HG03460 (cell line): ENCODE results near the gene GTPBP1.

Experiments
- ATAC-seq: cut with Tn5 transposase; IDR thresholded peaks from one replicate; pipeline ENCODE4 v1.9.1; 2021; ENCODE audit not compliant: unreplicated experiment

Gene GTPBP1

DNA sequence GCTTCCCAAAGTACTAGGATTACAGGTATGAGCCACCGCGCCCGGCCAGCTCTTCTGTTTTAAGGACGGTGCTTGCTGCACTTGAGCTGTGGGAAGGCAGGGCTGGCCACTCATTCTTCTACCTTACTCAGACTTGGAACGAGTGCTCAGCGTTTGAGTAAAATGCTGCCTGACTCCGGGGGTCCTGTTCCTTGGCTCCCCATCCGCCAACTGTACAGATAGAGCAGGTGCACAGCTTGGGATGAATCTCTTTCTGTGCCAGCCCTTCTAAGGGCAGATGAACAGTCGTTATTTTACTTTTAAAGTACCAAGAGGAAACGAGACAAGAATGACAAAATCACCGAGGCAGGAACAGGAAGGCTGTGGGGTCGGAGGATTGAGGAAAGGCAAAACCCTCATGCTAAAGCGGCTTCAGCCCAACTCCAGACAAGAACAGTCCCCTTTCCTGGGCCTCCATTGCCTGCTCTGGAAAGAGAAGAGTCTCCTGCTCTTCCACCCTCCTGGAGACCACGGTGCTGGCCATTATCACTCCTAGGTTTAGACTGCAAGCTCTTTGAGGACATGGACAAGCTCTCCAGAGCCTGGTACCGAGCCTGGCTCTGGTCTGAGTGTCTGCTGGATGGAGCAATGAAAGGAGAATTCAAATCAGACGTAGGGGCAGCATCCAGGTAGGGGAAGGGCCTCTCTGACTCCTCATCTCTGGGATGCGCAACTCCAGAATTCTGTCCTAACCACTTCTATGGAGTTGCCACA lies 51.1 kb downstream of the GTPBP1 start:
- ATAC-seq = no peak

DNA sequence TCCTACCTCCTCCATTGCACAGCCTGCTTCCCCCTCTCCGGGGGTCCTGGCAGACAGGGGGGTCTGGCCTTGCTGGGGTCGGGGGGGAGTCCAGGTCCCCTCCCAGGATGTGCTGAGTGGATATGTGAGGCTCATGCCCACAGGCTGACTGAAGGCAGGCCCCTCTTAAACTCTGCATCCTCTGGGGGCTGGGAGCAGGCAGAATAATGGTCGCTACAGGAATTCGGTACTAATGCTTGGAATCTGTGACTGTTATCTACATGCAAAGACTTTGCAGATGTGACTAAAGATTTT lies 51.7 kb downstream of the GTPBP1 start:
- no peak for ATAC-seq

DNA sequence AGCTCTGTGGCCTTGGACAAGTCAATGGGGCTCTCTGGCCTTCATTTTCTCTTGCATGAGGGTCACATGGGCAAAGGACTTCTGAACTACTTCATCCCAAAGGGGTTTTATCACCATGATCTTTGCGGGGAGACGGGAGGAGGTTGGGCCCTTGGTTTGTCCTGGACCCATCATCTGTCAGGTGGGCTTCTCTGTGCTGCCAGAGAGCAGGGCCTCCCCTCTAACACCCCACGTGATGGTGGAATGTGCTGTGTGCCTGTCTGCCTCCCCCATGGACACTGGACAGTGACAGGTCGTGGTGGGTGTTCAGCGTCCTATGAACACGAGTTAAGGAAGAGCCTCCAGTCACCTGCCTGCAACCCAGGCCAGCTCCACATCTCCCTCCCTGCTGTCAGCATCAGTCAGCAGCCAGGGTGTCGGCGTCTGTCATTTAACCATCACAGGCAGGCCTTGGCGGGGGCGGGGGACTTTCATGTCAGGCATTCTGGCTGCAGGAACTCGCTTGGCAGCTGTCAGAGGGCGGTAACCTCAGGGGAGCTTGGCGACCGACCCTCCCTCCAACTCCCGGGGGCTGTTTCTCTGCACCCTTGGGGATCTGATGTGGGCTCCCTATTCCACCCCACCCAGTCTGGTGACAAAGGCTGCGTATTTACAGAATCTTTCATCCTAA lies 52.7 kb downstream of the GTPBP1 start:
- no peak for ATAC-seq

DNA sequence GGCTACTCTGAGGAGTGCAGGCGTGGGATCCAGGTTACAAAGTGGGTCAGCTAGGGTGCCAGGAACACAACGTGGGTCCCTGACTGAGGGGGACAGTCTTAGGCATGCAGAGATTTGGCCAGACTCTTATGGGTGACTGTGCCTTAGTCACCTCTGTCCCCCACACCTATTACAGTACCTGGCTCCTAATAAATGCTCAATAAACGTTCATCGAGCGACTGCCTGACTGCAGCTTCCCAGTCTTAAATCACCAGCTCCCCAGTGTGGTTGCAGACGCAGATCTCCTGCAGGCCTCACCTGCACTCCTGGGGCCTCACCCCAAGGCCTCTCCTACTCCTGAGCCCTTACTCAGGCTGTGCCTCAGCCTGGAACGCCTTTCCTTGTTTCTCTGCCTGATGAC lies 53.3 kb downstream of the GTPBP1 start:
- no peak for ATAC-seq

DNA sequence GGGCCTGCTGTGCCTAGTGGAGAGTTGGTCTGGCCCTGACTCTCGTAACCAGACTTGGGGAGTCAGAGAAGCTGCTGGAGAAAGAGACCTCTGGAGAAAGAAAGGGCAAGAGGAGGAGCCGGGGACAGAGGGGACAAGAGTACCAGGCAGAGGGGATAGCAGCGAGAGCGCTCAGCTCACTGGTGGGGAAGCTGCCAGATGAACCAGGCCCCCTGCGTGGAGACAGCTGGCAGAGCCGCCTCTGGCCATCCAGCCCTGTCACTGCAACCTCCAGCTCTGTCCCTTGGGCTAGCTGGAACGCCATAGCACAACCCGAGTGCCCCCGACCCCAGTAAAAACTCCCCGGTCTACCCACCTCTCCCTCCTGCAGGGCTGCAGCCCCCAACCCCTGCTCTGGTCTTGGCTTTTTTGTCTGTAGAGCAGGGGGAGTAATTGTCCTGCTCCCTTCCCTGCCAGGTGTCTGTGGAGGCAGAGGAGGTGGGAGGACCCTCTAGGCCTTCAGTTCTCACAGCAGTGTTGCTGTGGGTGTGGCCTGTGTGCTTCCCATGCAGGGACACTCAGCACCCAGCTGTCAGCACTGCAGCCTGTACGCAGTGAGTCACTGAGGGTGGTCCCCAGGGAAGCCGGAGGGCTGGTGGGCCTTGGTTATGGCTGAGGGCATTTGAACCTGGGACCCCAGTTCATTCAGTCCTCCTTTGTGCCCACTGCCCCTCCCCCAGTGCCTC lies 54.9 kb downstream of the GTPBP1 start:
- ATAC-seq = no peak

DNA sequence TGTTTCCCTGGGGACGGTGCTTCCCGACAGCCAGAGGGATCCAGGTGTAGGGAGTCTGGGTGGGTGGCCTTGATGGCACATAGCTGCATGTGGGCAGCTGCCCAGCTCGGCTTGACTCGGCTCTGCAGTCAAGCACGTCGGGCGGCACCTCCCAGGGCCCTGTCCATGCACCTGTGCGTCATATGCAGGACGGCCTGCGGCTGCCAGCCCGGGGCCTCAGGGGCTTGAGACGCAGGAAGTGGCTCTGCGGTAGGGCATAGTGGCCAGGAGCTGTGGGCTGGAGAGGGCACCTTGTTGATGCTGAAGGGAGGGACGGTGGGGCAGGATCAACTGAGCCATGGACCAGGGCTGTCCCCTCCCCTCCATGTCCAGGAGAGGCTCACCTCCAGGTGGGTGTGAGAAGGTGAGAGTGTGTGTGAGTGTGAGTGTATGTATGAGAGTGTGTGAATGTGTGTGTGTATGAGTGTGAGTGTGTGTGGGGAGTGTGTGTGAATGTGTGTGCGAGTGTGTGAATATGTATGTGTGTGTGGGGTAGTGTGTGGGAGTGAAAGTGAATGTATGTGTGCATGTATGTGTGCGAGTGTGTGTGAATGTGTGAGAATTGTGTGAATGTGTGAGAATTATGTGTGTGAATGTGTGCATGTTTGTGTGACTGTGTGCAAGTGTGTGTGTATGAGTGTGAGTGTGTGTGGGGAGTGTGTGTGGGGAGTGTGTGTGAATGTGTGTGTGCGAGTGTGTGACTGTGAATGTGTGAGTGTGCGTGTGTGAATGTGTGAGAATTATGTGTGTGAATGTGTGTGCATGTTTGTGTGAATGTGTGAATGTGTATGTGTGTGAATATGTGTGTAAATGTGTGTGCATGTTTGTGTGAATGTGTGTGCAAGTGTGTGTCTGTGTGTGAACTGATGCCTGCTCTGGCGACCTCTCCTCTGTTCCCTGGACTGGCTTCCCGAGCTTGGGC lies 55.7 kb downstream of the GTPBP1 start:
- no peak for ATAC-seq

DNA sequence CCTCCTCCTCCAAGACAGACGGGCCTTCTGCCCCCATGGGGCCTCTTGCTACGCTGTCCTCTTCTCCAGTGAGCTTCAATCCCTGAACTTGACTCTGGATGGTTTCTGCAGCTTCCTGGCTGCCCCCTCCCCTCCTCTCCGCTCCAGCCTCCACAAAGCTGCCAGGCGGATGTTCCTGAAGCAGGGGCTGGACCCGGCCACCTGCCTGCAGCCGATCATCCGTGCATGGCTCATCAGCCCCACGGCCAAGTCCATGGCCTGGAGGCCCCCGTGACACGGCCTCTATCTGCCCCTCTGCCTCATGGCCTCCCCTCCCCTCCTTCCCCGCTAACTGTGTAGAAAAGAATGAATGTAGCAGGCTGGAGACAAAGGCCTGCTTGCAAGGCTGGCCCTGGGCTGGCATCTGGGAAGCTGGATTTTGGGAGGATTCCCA lies 56.8 kb downstream of the GTPBP1 start:
- no peak for ATAC-seq

DNA sequence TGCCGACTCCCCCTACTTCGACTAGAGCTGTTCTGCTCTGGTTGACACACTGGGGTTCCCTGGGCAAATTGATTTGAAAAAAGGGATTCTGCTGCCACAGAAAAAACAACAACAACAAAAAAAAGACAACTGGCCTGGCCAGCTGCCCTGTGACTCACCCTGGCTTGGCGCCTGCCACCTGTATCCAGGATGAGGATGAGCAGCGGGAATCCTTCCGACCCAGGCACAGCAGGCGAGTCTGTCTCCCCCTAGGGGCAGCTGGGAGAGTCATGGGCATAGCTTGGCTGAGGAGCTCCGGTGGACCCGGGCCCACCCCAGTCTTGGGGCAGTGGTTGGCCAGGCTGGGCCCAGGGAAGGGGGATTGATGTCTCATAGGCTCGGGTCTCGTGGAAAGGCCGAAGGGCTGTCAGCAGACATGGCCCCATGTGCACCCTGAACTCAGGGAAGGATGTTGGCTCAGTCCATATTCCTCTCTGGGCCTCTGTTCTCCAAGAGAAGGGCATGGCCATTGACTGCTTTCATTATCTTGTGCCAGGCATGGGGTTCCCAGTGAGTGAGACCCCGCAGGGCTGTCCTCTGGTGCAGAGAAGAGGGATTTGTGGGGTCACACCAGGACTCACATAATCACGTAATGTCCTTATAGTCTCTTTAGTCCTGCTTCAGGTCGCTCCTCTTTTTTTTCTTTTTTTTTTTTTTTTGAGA lies 60.5 kb downstream of the GTPBP1 start:
- no peak for ATAC-seq

DNA sequence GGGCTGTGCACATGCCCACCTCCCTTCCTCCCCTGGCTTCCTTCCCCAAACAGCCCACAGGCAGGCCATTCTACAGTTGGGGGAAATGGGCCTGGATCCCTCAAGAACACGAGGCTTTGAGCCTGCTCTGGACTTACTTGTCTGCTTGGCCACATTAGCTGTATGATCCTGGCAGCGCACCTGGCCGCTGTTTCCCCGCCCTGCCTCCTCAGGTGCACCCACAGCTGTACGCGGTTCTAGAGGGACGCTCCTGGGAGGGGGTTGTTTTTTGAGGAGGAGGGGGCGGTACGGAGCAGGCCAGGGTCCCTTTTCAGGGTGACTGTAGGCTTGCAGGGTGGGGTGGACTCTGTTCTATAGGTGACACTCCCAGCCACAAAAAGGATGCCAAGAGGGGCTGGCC lies 61.6 kb downstream of the GTPBP1 start:
- ATAC-seq = no peak

DNA sequence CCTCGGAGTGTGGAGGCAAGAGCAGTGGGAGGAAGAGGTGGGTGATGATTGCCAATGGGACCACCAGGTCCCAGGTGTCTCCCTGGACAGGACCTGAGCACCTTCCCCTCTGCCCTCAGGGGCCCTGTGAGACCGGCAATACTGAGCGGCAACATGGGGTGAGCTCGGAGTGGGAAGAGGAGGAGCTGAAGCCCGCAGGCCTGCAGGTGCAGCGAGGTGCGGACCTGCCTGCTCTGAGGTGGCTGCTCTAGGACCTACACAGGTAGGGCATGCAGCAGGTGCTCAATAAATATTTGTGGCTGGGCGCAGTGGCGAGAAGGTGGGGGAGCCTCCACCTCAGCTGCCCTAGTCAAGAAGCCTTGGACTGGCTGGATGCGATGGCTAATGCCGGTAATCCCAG lies 62.3 kb downstream of the GTPBP1 start:
- no peak for ATAC-seq

DNA sequence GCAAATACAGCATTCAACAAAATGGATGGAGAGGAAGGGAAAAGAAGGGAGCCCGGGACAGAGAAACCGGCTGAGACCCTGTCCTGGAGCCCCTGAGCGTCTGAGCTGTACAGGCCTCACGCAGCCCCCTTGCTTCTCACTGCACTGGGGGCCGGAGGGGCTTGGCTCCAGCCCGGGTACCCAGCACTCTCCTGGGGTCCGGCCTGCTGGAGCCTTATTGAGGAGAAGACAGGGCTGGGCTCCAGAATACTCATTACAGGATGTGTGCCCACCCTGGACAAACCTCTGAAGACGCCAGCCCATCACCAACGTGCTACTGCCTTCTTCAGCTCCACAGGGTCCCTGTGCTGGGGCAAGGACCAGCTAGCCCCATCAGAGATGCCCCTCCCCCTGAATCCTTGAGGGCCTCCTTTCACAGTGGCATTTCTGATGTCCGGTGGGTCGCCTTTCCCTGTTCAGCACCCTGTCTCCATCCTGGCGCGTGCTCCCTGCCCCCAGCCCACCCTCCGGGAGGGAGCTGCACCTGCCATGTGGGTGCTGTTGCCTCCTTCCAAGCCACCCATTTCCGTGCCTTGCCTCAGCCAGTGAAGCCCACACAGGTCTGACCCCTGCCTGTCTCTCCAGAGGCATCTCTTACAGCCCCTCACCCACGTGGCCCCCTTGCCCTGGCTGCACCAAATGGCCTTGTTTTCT lies 64.7 kb downstream of the GTPBP1 start:
- ATAC-seq = no peak

DNA sequence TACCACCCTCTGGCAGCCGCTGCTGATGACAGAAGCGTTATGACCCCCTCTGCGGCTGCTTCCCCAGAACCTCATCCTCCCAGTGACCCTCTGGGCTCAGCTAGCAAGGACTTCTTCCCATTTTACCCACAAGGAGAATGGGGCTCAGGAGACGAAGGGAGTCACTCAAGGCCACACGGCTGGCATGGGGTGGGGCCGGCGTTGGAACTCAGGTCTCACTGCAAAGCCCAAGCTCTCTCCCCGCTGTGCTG lies 66.8 kb downstream of the GTPBP1 start:
- no peak for ATAC-seq

DNA sequence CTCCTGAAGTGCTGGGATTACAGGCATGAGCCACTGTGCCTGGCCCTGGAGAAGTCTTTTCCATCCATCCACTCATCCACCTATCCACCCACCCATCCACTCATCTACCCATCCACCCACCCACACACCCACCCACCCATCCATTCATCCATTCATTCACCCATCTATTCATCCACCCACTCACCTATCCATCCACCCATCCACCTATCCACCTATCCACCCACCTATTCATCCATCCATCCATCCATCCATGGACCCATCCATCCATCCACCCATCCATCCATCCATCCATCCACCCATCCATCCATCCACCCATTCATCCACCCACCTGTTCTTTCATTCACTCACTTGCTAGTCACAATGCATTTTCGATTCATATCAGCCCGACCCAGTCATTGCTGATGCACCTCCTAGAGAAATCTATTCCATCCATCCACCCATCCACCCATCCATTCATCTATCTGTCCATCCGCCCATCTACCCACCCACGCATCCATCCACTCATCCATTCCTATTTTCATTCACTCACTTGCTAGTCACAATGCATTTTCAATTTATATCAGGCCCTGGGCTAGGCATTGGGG lies 67.7 kb downstream of the GTPBP1 start:
- no peak for ATAC-seq

DNA sequence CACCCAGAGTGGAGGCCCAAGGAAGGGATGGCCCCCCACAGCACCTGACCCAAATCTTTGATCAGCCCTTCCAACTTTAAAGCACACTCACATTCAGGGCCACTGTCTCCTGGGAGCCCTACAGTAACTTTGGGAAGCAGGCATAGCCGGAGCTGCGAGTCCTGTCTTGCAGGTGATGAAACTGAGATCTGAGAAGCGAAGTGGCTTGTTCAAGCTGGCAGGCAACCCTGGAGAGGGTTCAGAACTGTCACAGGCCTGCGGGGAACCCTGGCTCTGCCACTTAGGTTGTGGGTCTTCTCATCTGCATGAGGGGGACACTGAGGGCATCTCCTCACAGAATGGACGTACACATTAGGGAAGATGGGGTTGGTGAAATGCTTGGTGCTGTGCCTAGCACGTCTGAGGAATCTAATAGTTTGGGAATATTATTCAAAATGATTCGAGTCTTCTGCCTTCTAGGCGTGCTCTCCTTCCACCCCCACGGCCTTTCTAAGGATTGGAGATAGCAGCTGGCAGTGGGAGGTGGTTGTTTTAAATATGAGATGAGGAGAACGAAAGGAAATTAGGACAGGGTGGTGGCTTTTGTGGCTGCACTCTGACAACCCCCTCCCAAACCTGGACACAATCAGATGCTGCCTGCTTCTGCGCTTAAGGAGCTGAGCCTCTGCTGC lies 68.9 kb downstream of the GTPBP1 start:
- no peak for ATAC-seq

DNA sequence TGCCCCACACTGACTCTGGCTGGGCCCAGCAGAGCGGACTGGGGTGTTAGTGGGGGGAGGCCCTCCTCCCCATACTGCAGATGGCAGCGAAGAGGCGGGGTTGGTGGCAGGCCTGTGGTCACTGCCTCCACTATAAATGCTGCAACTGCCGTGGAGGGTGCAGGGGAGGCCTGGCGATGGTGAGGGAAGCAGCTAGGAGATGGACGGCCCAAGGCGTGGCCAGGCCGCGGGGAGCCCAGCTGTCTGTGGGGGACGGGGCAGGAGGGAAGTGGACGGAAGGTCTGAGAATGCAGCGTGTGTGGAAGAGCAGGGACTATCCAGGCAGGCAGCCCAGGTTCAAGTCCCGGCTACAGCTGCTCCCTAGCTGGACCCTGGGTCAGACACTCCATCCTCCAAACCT lies 69.9 kb downstream of the GTPBP1 start:
- ATAC-seq = no peak

DNA sequence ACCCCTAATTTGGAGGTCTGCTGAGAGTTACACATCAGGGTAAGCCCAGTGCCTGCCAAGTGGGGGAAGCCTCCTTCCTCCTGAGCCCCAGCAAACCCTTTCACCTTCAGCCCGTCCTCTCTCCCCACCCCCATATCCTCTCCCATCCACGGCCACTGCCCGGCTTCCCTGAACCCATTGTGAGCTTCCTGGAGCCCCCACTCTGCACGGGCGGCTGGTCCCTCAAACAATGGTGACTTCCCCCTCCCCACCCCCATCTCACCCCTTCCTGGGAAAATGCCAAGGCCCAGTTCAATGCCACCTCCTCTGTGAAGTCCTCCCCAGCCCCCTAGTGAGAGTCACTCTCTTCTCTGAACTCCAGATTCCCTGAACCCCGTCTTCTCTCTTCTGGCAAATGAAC lies 70.3 kb downstream of the GTPBP1 start:
- ATAC-seq = no peak

DNA sequence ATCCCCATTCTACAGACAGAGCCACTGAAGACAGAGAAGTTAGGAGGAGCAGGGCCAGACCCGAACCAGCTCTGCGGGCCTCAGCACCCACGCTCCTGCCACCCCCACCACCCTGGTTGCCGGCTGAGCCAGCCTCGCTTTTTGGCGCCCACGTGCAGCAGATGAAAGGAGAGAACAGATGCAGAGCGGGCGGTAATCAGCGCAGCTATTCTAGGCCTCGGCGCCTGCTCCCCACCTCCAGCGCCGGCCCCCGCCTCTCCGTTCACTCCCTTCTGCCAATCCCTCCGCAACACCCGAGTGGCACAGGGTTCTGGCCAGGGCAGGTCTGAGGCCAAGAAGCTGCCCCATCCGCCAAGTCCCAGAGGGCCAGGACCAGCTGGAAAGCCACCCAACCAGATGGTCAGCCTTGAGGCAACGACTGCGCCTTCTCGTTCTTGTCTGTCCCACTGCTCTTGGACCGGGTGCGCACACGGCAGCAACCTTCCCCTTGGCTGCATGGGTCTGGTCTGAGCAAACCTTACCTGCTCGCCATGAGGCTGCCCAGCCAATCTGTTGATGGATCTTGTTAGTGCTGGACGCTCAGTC lies 71.4 kb downstream of the GTPBP1 start:
- no peak for ATAC-seq

DNA sequence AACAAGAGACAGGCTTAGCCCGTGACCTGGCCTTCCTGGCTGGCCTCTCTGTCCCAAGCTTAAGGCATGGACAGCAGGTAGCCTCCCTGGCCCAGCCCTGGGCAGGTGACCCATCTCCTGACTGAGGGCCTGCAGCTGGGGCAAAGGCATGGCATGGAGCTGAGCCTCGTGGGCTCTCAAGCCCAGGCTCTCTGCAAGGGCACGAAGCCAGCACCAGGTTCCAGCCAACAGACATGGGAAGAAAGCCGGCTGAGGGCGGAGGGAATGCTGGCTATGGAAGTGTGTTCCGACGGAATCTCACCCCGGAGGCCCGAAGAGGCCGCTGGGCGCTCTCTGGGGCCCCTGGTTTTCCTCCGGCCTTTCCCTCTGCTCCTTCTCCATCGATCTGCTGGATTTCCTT lies 75.3 kb downstream of the GTPBP1 start:
- ATAC-seq = no peak
